Hair follicular keratinocyte (primary cell): Measurements from ENCODE around the gene XAGE1A. TPM values are rescaled to one million over a fixed set of nuclear protein-coding genes. Genes with fewer than 3 reads are reported as not detected.

ENCODE experiments used
- total RNA-seq: library from RNA; depleted of rRNA; stranded (reverse); fragments of >200 nt; gene quantifications from 2 replicates; pipeline ENCODE4 v1.2.3, GENCODE V29; 2015

The XAGE1A gene, protein sequence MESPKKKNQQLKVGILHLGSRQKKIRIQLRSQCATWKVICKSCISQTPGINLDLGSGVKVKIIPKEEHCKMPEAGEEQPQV
- not detected in 2 replicates for total RNA-seq

DNA sequence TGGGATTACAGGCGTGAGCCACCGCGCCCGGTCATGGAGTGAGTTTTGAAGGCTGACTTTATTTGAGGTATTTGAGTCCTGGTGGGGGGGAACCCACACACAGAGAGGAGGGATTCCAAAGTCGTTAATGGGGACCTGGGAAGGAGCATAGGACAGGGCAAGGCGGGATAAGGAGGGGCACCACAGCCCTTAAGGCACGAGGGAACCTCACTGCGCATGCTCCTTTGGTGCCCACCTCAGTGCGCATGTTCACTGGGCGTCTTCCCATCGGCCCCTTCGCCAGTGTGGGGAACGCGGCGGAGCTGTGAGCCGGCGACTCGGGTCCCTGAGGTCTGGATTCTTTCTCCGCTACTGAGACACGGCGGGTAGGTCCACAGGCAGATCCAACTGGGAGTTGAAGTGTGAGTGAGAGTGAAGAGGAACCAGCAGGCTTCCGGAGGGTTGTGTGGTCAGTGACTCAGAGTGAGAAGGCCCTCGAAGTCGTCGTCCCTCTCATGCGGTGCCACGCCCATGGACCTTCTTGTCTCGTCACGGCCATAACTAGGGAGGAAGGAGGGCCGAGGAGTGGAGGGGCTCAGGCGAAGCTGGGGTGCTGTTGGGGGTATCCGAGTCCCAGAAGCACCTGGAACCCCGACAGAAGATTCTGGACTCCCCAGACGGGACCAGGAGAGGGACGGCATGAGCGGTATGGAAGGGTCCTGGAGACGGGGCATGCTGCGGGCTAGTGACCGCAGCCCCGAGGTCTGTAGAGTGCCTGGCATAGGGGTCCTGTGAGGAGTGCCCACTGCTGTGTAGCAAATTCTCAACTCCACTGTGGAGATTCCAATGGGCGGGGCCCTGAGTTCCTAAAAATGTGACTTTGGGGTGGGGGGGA, at the start of gene XAGE1A:
Gene XAGE1A, plus strand, starts transcription at position 264 of the 874 bp plus-strand sequence. CDS start 1,554 bp downstream, outside the sequence.

DNA sequence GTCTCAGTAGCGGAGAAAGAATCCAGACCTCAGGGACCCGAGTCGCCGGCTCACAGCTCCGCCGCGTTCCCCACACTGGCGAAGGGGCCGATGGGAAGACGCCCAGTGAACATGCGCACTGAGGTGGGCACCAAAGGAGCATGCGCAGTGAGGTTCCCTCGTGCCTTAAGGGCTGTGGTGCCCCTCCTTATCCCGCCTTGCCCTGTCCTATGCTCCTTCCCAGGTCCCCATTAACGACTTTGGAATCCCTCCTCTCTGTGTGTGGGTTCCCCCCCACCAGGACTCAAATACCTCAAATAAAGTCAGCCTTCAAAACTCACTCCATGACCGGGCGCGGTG, 21.3 kb downstream of the XAGE1A start, which contains the start of gene XAGE1B:
Gene XAGE1B, minus strand, starts transcription at position 77 of the 339 bp plus-strand sequence. CDS start 1,536 bp downstream, outside the sequence.

Other genes with a start within 250 kb of the XAGE1A start
- gene XAGE2, start 126.8 kb upstream of the XAGE1A start, total RNA-seq: not detected in 2 replicates
- not detected in 2 replicates for gene XAGE1B, start 21.3 kb downstream of the XAGE1A start, total RNA-seq
- not detected in 2 replicates for gene SSX7, start 159.1 kb downstream of the XAGE1A start, total RNA-seq
- not detected in 2 replicates for gene SSX2, start 211.4 kb downstream of the XAGE1A start, total RNA-seq